ENCODE measurements around the gene C16orf86. TPM values are rescaled to one million over a fixed set of nuclear protein-coding genes. Genes with fewer than 3 reads are reported as not detected.

C16orf86 gene
- total and polyA plus RNA-seq, 5 donors = 3.9 to 6.2 (median 5.3) TPM

DNA sequence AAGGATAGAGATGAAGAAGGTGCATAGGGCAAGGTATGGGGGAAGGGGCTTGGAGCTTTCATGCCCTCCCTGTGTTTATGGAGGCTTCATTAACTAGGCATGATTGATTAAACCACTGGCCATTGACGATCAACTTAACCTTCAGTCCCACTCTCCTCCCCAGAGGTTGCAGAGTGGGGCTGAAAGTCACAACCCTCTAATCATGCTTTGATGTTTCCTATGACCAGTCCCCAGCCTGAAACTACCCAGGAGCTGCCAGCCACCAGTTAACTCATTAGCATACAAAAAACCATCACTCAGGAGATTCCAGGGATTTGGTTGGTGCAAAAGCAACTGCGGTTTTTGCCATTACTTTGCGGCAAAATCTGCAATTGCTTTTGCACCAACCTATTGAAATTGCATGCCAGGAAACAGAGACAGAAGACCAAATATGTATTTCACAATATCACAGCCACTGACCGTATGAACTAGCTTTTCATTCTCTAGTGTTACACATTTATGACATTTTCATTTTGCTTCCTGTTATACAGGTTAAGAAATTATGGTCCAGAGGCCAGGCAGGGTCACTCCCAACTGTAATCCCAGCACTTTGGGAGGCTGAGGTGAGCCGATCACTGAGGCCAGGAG is 47.1 kb downstream of the C16orf86 start:
- intact Hi-C loops (cut with DNase I) = no loop called here
- Histone ChIP-seq H3K4me1 (ENCODE audit: control insufficient read depth, insufficient read depth, low read length) (peaks cover 2% of the 10 kb centered on the region), H3K4me3 (ENCODE audit: low read length) (no peak overlapping the region), H3K27me3 (ENCODE audit: control insufficient read depth, insufficient read depth) (no peaks in the 10 kb centered on the region), H3K27ac (ENCODE audit: low read length) (no peak overlapping the region), H3K9me3 (ENCODE audit: control insufficient read depth, low read length) (no peaks in the 10 kb centered on the region)
- DNase-seq = no peak
- ATAC-seq = no peak
- 84% methylated on average over 5 of the region's 5 CpGs for WGBS

DNA sequence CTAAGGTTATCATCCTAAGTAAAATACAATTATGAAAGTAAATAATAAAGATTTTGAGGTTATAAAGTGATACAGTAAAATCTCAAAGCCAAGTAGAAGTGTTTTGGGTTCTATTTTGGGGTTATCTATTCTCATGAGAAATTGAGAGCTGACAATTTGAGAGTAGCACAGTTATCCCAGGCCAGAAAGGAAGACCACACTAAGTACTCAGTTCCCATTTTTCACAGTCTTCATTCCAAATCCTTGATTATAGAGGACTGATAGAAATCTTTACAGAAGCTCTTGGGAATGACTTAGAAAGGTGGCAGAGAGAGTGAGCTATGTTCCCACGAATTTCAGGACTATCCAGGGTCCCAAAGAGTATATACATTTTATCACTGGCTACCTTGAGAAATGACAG is 47.9 kb downstream of the C16orf86 start:
- intact Hi-C loops (cut with DNase I) = no loop called here
- 72% methylated on average over 1 of the region's 1 CpG for WGBS
- H3K4me3 ChIP-seq (ENCODE audit: low read length) = no peak overlapping the region
- DNase-seq = no peak
- H3K27ac ChIP-seq (ENCODE audit: low read length) = no peak overlapping the region
- no peak for ATAC-seq
- no peaks in the 10 kb centered on the region for H3K27me3 ChIP-seq (ENCODE audit: control insufficient read depth, insufficient read depth)
- H3K9me3 ChIP-seq (ENCODE audit: control insufficient read depth, low read length) = no peaks in the 10 kb centered on the region
- H3K4me1 ChIP-seq (ENCODE audit: control insufficient read depth, insufficient read depth, low read length) = no peaks in the 10 kb centered on the region

DNA sequence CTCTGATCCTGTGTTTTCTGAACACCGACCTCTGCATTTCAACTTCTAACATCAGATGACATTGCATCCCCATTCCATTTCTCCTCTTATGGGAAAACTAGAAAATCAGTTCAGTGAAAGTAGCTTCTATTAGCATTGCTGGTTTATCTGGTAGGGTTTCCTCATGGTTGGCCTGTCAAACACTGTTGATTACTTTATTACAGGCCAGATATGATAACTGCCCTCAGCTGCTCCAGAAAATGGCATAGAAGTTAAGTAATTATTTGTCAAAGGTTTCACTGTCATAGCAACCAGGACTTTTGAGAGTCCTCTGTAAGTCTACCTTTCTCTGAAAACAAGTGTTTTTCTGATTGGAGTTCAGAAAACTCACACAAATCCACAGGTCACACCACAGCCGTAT is 49.5 kb downstream of the C16orf86 start:
- H3K4me3 ChIP-seq (ENCODE audit: low read length) = no peak overlapping the region
- 92% methylated on average over 2 of the region's 2 CpGs for WGBS
- H3K4me1 ChIP-seq (ENCODE audit: control insufficient read depth, insufficient read depth, low read length) = no peaks in the 10 kb centered on the region
- intact Hi-C loops (cut with DNase I) = no loop called here
- H3K27me3 ChIP-seq (ENCODE audit: control insufficient read depth, insufficient read depth) = no peaks in the 10 kb centered on the region
- ATAC-seq (no peak), DNase-seq (no peak)
- no peaks in the 10 kb centered on the region for H3K9me3 ChIP-seq (ENCODE audit: control insufficient read depth, low read length)
- no peak overlapping the region for H3K27ac ChIP-seq (ENCODE audit: low read length)

Other genes with a start within 250 kb of the C16orf86 start
- gene HSD11B2, start 235.7 kb upstream of the C16orf86 start, total RNA-seq = 1 to 10 TPM in 1 of 4 donors, under 1 TPM in 3; 0.42 to 1.6 (median 0.64) TPM
- gene HSD11B2, start 235.7 kb upstream of the C16orf86 start, polyA plus RNA-seq = 0.38 TPM
- 10 to 100 TPM; 64.1 to 79.4 (median 68.2) TPM for gene ATP6V0D1, start 185.7 kb upstream of the C16orf86 start, total RNA-seq
- 44.6 TPM for gene ATP6V0D1, start 185.7 kb upstream of the C16orf86 start, polyA plus RNA-seq
- not detected for gene AGRP, start 183.3 kb upstream of the C16orf86 start, total RNA-seq
- not detected for gene AGRP, start 183.3 kb upstream of the C16orf86 start, polyA plus RNA-seq
- gene RIPOR1, start 138.0 kb upstream of the C16orf86 start, total RNA-seq = 10 to 100 TPM; 76.2 to 86.6 (median 83.7) TPM
- gene RIPOR1, start 138.0 kb upstream of the C16orf86 start, polyA plus RNA-seq = 43.8 TPM
- gene CTCF, start 104.3 kb upstream of the C16orf86 start, total RNA-seq = 10 to 100 TPM; 24.2 to 30.5 (median 28.6) TPM
- 17.5 TPM for gene CTCF, start 104.3 kb upstream of the C16orf86 start, polyA plus RNA-seq
- 1 to 10 TPM in 2 of 4 donors, under 1 TPM in 2; 0.65 to 1.2 (median 1.0) TPM for gene CARMIL2, start 21.7 kb upstream of the C16orf86 start, total RNA-seq
- 0.66 TPM for gene CARMIL2, start 21.7 kb upstream of the C16orf86 start, polyA plus RNA-seq
- 10 to 100 TPM in 2 of 4 donors, 1 to 10 TPM in 2; 7.9 to 10.9 (median 9.4) TPM for gene ACD, start 6.6 kb upstream of the C16orf86 start, total RNA-seq
- gene ACD, start 6.6 kb upstream of the C16orf86 start, polyA plus RNA-seq = 9.9 TPM
- gene PARD6A, start 5.9 kb upstream of the C16orf86 start, total RNA-seq = 1 to 10 TPM; 3.4 to 3.5 (median 3.5) TPM
- gene PARD6A, start 5.9 kb upstream of the C16orf86 start, polyA plus RNA-seq = 3.1 TPM
- 10 to 100 TPM in 2 of 4 donors, 1 to 10 TPM in 2; 8.6 to 11.1 (median 9.5) TPM for gene ENKD1, start 64 bp upstream of the C16orf86 start, total RNA-seq
- 12.9 TPM for gene ENKD1, start 64 bp upstream of the C16orf86 start, polyA plus RNA-seq
- gene GFOD2, start 52.5 kb downstream of the C16orf86 start, total RNA-seq = 1 to 10 TPM; 8.2 to 9.9 (median 8.6) TPM
- 8.1 TPM for gene GFOD2, start 52.5 kb downstream of the C16orf86 start, polyA plus RNA-seq
- gene RANBP10, start 139.7 kb downstream of the C16orf86 start, total RNA-seq = 10 to 100 TPM; 11.1 to 16.3 (median 12.4) TPM
- 6.9 TPM for gene RANBP10, start 139.7 kb downstream of the C16orf86 start, polyA plus RNA-seq
- under 1 TPM; 0.56 to 0.94 (median 0.79) TPM for gene TSNAXIP1, start 140.1 kb downstream of the C16orf86 start, total RNA-seq
- 1.1 TPM for gene TSNAXIP1, start 140.1 kb downstream of the C16orf86 start, polyA plus RNA-seq
- gene THAP11, start 175.5 kb downstream of the C16orf86 start, total RNA-seq = 10 to 100 TPM; 27.5 to 34.0 (median 32.0) TPM
- gene THAP11, start 175.5 kb downstream of the C16orf86 start, polyA plus RNA-seq = 20.8 TPM
- 10 to 100 TPM; 66.6 to 80.7 (median 68.2) TPM for gene NUTF2, start 180.1 kb downstream of the C16orf86 start, total RNA-seq
- gene NUTF2, start 180.1 kb downstream of the C16orf86 start, polyA plus RNA-seq = 125 TPM
- gene CENPT, start 180.9 kb downstream of the C16orf86 start, total RNA-seq = 10 to 100 TPM; 24.3 to 29.0 (median 27.4) TPM
- 26.7 TPM for gene CENPT, start 180.9 kb downstream of the C16orf86 start, polyA plus RNA-seq
- 10 to 100 TPM; 29.7 to 35.6 (median 31.9) TPM for gene EDC4, start 206.2 kb downstream of the C16orf86 start, total RNA-seq
- gene EDC4, start 206.2 kb downstream of the C16orf86 start, polyA plus RNA-seq = 21.7 TPM
- gene NRN1L, start 218.1 kb downstream of the C16orf86 start, total RNA-seq = under 1 TPM in 1 of 4 donors, not detected in 3; 0.53 TPM
- 0.41 TPM for gene NRN1L, start 218.1 kb downstream of the C16orf86 start, polyA plus RNA-seq
- gene PSKH1, start 226.4 kb downstream of the C16orf86 start, total RNA-seq = 10 to 100 TPM; 23.8 to 31.1 (median 27.0) TPM
- 26.8 TPM for gene PSKH1, start 226.4 kb downstream of the C16orf86 start, polyA plus RNA-seq